HCT116 (cell line): ENCODE data around the gene SHISAL1. TPM values are rescaled to one million over a fixed set of nuclear protein-coding genes. Genes with fewer than 3 reads are reported as not detected.

Experiments used
- ATAC-seq: fragments of 200-7000 bp; cut with Tn5 transposase; 2 replicates; pipeline ENCODE4 v1.9.1; 2020; ENCODE audit warnings: mild to moderate bottlenecking, moderate library complexity
- BruUV-seq: library from RNA; stranded (reverse); fragments of 400-500 nt; replicated peaks from 2 replicates; lab custom pipeline; 2021; lab: Mats Ljungman, UMichigan
- CTCF ChIA-PET: fragments of 300-600 bp; sonication (Branson Sonifier 250); formaldehyde crosslinking; loops from one replicate; lab custom pipeline; 2021; ENCODE audit warnings: antibody characterized with exemption; lab: Charles Lee
- POLR2A ChIA-PET: fragments of 300-600, 350-600 bp; sonication (Branson Sonifier 250); formaldehyde crosslinking; loops from one replicate; lab custom pipeline; 2021; ENCODE audit warnings: antibody characterized with exemption; lab: Charles Lee
- RAD21 ChIA-PET, 2 experiments: fragments of 300-600 bp; sonication (Branson Sonifier 250); formaldehyde crosslinking; loops; one replicate each; lab custom pipeline; 2023; ENCODE audit warnings: low total read pairs in 2 of 2; ENCODE audit not compliant: uncharacterized antibody in 2 of 2, unreplicated experiment in 2 of 2, low non-redundant PET in 1 of 2; lab: Charles Lee
- DNase-seq: peaks from one replicate; pipeline ENCODE4 v3.0.0-alpha.2; 2010; ENCODE audit warnings: low read depth, low spot score
- H2AFZ ChIP-seq: fragments of 200-600 bp; shearing (Covaris generic), sonication (generic); 2 replicates; pipeline ENCODE4 v1.6.1; 2017; ENCODE audit warnings: low read depth, mixed run types, mixed read lengths, antibody characterized with exemption, low read length; ENCODE audit not compliant: poor library complexity, severe bottlenecking
- H3K27ac ChIP-seq: 2 replicates; pipeline ENCODE4 v1.5.1; 2012; ENCODE audit warnings: low read depth, low read length
- H3K27me3 ChIP-seq: fragments of 200-600 bp; sonication (generic); 2 replicates; pipeline ENCODE4 v1.6.1; 2016; ENCODE audit warnings: mixed run types, low read length, mixed read lengths; ENCODE audit not compliant: insufficient read depth
- H3K36me3 ChIP-seq, 2 experiments: fragments of 200-500 bp in 1 of 2; fragments of 200-600 bp in 1 of 2; sonication (Bioruptor generic) in 1 of 2; sonication (generic) in 1 of 2; 2 replicates each; pipeline versions ENCODE4 v1.5.1 to v1.6.1; 2014 to 2016; ENCODE audit warnings: low read length in 2 of 2, inconsistent platforms in 1 of 2, mixed read lengths in 1 of 2, mixed run types in 1 of 2; ENCODE audit not compliant: insufficient read depth in 2 of 2, control insufficient read depth in 1 of 2
- H3K4me1 ChIP-seq, 2 experiments: fragments of 200-600 bp in 1 of 2; sonication (generic) in 1 of 2; 2 replicates each; pipeline versions ENCODE4 v1.5.1 to v1.6.1; 2012 to 2017; ENCODE audit warnings: low read length in 2 of 2, inconsistent platforms in 1 of 2, mild to moderate bottlenecking in 1 of 2, mixed read lengths in 1 of 2, mixed run types in 1 of 2, moderate library complexity in 1 of 2; ENCODE audit not compliant: insufficient read depth in 2 of 2, control insufficient read depth in 1 of 2
- H3K4me2 ChIP-seq: fragments of 200-600 bp; sonication (generic); 2 replicates; pipeline ENCODE4 v1.6.1; 2017; ENCODE audit warnings: mixed run types, low read length, mixed read lengths
- H3K4me3 ChIP-seq, 2 experiments: fragments of 200-600 bp in 1 of 2; sonication (generic) in 1 of 2; replicated peaks in 1 of 2; 2 replicates each; pipeline ENCODE4 v1.5.1; 2011 to 2016; ENCODE audit warnings: low read length in 2 of 2, control low read depth in 1 of 2, low read depth in 1 of 2, mild to moderate bottlenecking in 1 of 2, mixed read lengths in 1 of 2, mixed run types in 1 of 2
- H3K79me2 ChIP-seq: fragments of 200-600 bp; sonication (generic); 2 replicates; pipeline ENCODE4 v1.6.1; 2017; ENCODE audit warnings: mild to moderate bottlenecking, mixed run types, low read length, moderate library complexity, mixed read lengths; ENCODE audit not compliant: insufficient read depth
- H3K9ac ChIP-seq: fragments of 200-600 bp; sonication (generic); 2 replicates; pipeline ENCODE4 v1.6.1; 2016; ENCODE audit warnings: low read length, mixed read lengths
- H3K9me2 ChIP-seq: fragments of 200-600 bp; sonication (generic), shearing (Covaris generic); 2 replicates; pipeline ENCODE4 v1.6.1; 2017; ENCODE audit warnings: mixed run types, mild to moderate bottlenecking, moderate library complexity; ENCODE audit not compliant: insufficient read depth
- H3K9me3 ChIP-seq, 2 experiments: fragments of 200-500 bp in 1 of 2; fragments of 200-600 bp in 1 of 2; sonication (Bioruptor generic) in 1 of 2; sonication (generic) in 1 of 2; 2 replicates each; pipeline ENCODE4 v1.6.1; 2014 to 2017; ENCODE audit warnings: low read length in 2 of 2, mixed read lengths in 2 of 2, inconsistent platforms in 1 of 2, low read depth in 1 of 2, mild to moderate bottlenecking in 1 of 2, mixed run types in 1 of 2, moderate library complexity in 1 of 2; ENCODE audit not compliant: control insufficient read depth in 1 of 2, insufficient read depth in 1 of 2
- H4K20me1 ChIP-seq: fragments of 200-600 bp; sonication (generic), shearing (Covaris generic); 2 replicates; pipeline ENCODE4 v1.6.1; 2017; ENCODE audit warnings: mixed run types, mild to moderate bottlenecking, moderate library complexity; ENCODE audit not compliant: insufficient read depth
- ELF1 ChIP-seq: IDR thresholded peaks from 2 replicates; pipeline ENCODE4 v1.6.1; 2012; ENCODE audit warnings: low read depth, borderline replicate concordance
- RAD21 ChIP-seq: IDR thresholded peaks from 2 replicates; pipeline ENCODE4 v1.6.1; 2012; ENCODE audit warnings: low read depth, mild to moderate bottlenecking
- TCF7L2 ChIP-seq: IDR thresholded peaks from 2 replicates; pipeline ENCODE4 v1.7.0; 2011; ENCODE audit warnings: borderline replicate concordance, inconsistent platforms; ENCODE audit not compliant: insufficient read depth, insufficient read length; ENCODE audit errors: extremely low read depth
- intact Hi-C: fragments of 100-400 bp; cut with micrococcal nuclease; formaldehyde crosslinking; loops from 2 replicates; pipeline ENCODE4 v1.10.0; 2022
- total RNA-seq: library from RNA; stranded (reverse); gene quantifications from one replicate; pipeline ENCODE4 v1.2.1, GENCODE V29; 2021; ENCODE audit not compliant: unreplicated experiment
- TF ChIP-seq, protein P1 (sequence below), 3 experiments: fragments of 200-600 bp in 1 of 3; sonication (generic) in 1 of 3; IDR thresholded peaks in 2 of 3; conservative IDR thresholded peaks in 1 of 3; 2 replicates each; pipeline ENCODE4 v1.5.1; 2012 to 2017; ENCODE audit warnings: low read depth in 2 of 3, low read length in 2 of 3, antibody characterized with exemption in 1 of 3, borderline replicate concordance in 1 of 3, control low read depth in 1 of 3, mild to moderate bottlenecking in 1 of 3, mixed read lengths in 1 of 3, mixed run types in 1 of 3, moderate library complexity in 1 of 3; ENCODE audit not compliant: insufficient read depth in 1 of 3

Gene SHISAL1
- total RNA-seq, 1 experiment from 2014 or later = not detected

- CTCF ChIA-PET = no interaction called here
Observed at GRCh38 chr22:44357296-44357965, 44.7 kb upstream of the SHISAL1 start.

DNA sequence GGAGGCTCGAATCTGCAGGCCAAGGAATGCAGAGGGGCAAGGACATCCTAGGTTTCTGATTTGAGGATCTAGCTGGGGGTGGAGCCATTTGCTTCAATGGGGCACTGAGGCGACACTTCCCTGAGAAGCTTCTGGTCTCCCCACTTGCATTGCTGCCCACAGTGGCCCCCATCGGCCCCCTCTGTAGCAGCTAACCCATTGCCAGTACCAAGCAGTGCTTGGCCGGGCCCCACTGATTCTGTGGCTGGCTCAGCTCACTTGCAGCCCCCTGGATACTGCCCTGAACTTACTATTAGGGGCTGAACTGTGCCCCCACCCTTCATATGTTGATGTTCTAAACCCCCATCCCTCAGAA is 42.9 kb upstream of the SHISAL1 start:
- RAD21 ChIA-PET = no interaction called here
- Histone ChIP-seq H3K27me3 (no peaks in the 10 kb centered on the region), H3K9me3 (no peaks in the 10 kb centered on the region), H3K9ac (no peak overlapping the region), H3K36me3 (no peaks in the 10 kb centered on the region), H3K9me2 (no peaks in the 10 kb centered on the region), H3K27ac (no peak overlapping the region), H2AFZ (no peak overlapping the region), H4K20me1 (no peaks in the 10 kb centered on the region), H3K79me2 (no peaks in the 10 kb centered on the region), H3K4me1 (peaks cover 7 to 14% of the 10 kb centered on the region in 2 experiments), H3K4me2 (no peak overlapping the region), H3K4me3 (no peak overlapping the region)
- intact Hi-C loops = no loop called here
- POLR2A ChIA-PET = no interaction called here
- no peak for TF ChIP-seq RAD21
- TF ChIP-seq TCF7L2 = no peak
- BruUV-seq = no TSS peak
- no peak for ATAC-seq
- CTCF ChIA-PET = no interaction called here
- DNase-seq = no peak

More at GRCh38 chr22:44357296-44357965, 44.7 kb upstream of the SHISAL1 start:
- Histone ChIP-seq H3K4me1 (no peaks in the 10 kb centered on the region; a peak in 1 of 4 replicates), H4K20me1 (no peaks in the 10 kb centered on the region), H3K27me3 (no peaks in the 10 kb centered on the region), H3K79me2 (no peaks in the 10 kb centered on the region), H3K4me3 (no peak overlapping the region), H3K9me2 (no peaks in the 10 kb centered on the region), H3K9me3 (no peaks in the 10 kb centered on the region), H2AFZ (no peak overlapping the region), H3K4me2 (no peak overlapping the region), H3K27ac (no peak overlapping the region), H3K9ac (no peak overlapping the region), H3K36me3 (no peaks in the 10 kb centered on the region)
- DNase-seq (no peak), ATAC-seq (peak; percentile 59; the same call in 1 of the 2 replicates)
- ChIA-PET POLR2A (no interaction called here), RAD21 (no interaction called here)
- TF ChIP-seq, protein P1, sequence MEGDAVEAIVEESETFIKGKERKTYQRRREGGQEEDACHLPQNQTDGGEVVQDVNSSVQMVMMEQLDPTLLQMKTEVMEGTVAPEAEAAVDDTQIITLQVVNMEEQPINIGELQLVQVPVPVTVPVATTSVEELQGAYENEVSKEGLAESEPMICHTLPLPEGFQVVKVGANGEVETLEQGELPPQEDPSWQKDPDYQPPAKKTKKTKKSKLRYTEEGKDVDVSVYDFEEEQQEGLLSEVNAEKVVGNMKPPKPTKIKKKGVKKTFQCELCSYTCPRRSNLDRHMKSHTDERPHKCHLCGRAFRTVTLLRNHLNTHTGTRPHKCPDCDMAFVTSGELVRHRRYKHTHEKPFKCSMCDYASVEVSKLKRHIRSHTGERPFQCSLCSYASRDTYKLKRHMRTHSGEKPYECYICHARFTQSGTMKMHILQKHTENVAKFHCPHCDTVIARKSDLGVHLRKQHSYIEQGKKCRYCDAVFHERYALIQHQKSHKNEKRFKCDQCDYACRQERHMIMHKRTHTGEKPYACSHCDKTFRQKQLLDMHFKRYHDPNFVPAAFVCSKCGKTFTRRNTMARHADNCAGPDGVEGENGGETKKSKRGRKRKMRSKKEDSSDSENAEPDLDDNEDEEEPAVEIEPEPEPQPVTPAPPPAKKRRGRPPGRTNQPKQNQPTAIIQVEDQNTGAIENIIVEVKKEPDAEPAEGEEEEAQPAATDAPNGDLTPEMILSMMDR (IDR thresholded peaks at IDR 0.05 in 2 of 3, conservative IDR thresholded peaks at IDR 0.05 in 1 of 3; ENCODE audit: borderline replicate concordance in 1 of 3, insufficient read depth in 1 of 3, low read depth in 2 of 3, low read length in 2 of 3) = 0 out of 6 replicates have a peak, but pooled peaks of 1 of the 3 experiments have one; percentile 1
- TF ChIP-seq ELF1 = no peak
- intact Hi-C loops = no loop called here
- BruUV-seq = no TSS peak
